PC-3 (cell line): ENCODE data around the gene TBK1. TPM values are rescaled to one million over a fixed set of nuclear protein-coding genes. Genes with fewer than 3 reads are reported as not detected.

Experiments
- ATAC-seq: fragments of 200-7000 bp; cut with Tn5 transposase; 2 replicates; pipeline ENCODE4 v1.9.1; 2020; ENCODE audit warnings: mild to moderate bottlenecking, moderate library complexity
- BruUV-seq: library from RNA; stranded (reverse); fragments of 400-500 nt; replicated peaks from 2 replicates; lab custom pipeline; 2021; lab: Mats Ljungman, UMichigan
- CTCF ChIA-PET: fragments of 300-600 bp; sonication (Branson Sonifier 250); formaldehyde crosslinking; loops from one replicate; lab custom pipeline; 2022; ENCODE audit warnings: antibody characterized with exemption; lab: Charles Lee
- POLR2A ChIA-PET: fragments of 300-600 bp; sonication (Branson Sonifier 250); formaldehyde crosslinking; loops from one replicate; lab custom pipeline; 2022; ENCODE audit warnings: antibody characterized with exemption; ENCODE audit not compliant: unreplicated experiment; lab: Charles Lee
- DNase-seq: peaks from one replicate; pipeline ENCODE4 v3.0.0-alpha.2; 2015
- H2AFZ ChIP-seq: fragments of 300-600 bp; sonication (generic); 2 replicates; pipeline ENCODE4 v1.6.0; 2016; ENCODE audit warnings: antibody characterized with exemption, low read length
- H3F3A ChIP-seq: fragments of 300-600 bp; sonication (generic); one replicate; pipeline ENCODE4 v1.6.0; 2017; ENCODE audit warnings: antibody characterized with exemption, low read length, control low read depth, mild to moderate bottlenecking; ENCODE audit not compliant: unreplicated experiment
- H3K27ac ChIP-seq: fragments of 300-600 bp; sonication (generic); 2 replicates; pipeline ENCODE4 v1.5.1; 2016; ENCODE audit warnings: mild to moderate bottlenecking, low read length
- H3K27me3 ChIP-seq: fragments of 300-600 bp; sonication (generic); 2 replicates; pipeline ENCODE4 v1.6.1; 2016; ENCODE audit warnings: low read length, mixed read lengths
- H3K36me3 ChIP-seq: fragments of 300-600 bp; sonication (generic); 2 replicates; pipeline ENCODE4 v1.6.1; 2016; ENCODE audit warnings: low read depth, mixed run types, low read length, mixed read lengths
- H3K4me1 ChIP-seq: fragments of 300-600 bp; sonication (generic); 2 replicates; pipeline ENCODE4 v1.5.1; 2016; ENCODE audit warnings: low read length; ENCODE audit not compliant: insufficient read depth
- H3K4me2 ChIP-seq: fragments of 300-600 bp; sonication (generic); 2 replicates; pipeline ENCODE4 v1.6.0; 2016; ENCODE audit warnings: low read length
- H3K4me3 ChIP-seq: fragments of 300-600 bp; sonication (generic); 2 replicates; pipeline ENCODE4 v1.5.1; 2016; ENCODE audit warnings: mild to moderate bottlenecking, low read length, mixed read lengths
- H3K79me2 ChIP-seq: fragments of 300-600 bp; sonication (generic); 2 replicates; pipeline ENCODE4 v1.6.1; 2017; ENCODE audit warnings: low read length, mixed read lengths
- H3K9ac ChIP-seq: fragments of 300-600 bp; sonication (generic); 2 replicates; pipeline ENCODE4 v1.6.0; 2016; ENCODE audit warnings: mild to moderate bottlenecking, low read length
- H3K9me2 ChIP-seq: fragments of 300-600 bp; sonication (generic); replicated peaks from 2 replicates; pipeline ENCODE4 v1.6.1; 2016; ENCODE audit warnings: mixed run types, low read length, mixed read lengths
- H3K9me3 ChIP-seq: fragments of 300-600 bp; sonication (generic); 2 replicates; pipeline ENCODE4 v1.6.1; 2016; ENCODE audit warnings: low read length, mixed read lengths
- H4K20me1 ChIP-seq: fragments of 300-600 bp; sonication (generic); 2 replicates; pipeline ENCODE4 v1.6.1; 2016; ENCODE audit warnings: low read length, mixed read lengths
- CTCF ChIP-seq: fragments of 300-600 bp; sonication (generic); conservative IDR thresholded peaks from 2 replicates; pipeline ENCODE4 v1.5.1; 2017; ENCODE audit warnings: antibody characterized with exemption, low read depth, mild to moderate bottlenecking, low read length
- EZH2 ChIP-seq: fragments of 300-600 bp; sonication (generic); IDR thresholded peaks from one replicate; pipeline ENCODE4 v1.6.1; 2017; ENCODE audit warnings: antibody characterized with exemption, mild to moderate bottlenecking, low read length; ENCODE audit not compliant: unreplicated experiment
- EZH2phosphoT487 ChIP-seq: fragments of 300-600 bp; sonication (generic); IDR thresholded peaks from 2 replicates; pipeline ENCODE4 v1.6.1; 2018; ENCODE audit warnings: mild to moderate bottlenecking, antibody characterized with exemption, low read length, borderline replicate concordance
- intact Hi-C: fragments of 100-400 bp; cut with micrococcal nuclease; formaldehyde crosslinking; loops from 2 replicates; pipeline ENCODE4 v1.9.0; 2023
- total RNA-seq: library from RNA; depleted of rRNA; stranded (reverse); fragments of >200 nt; gene quantifications from 2 replicates; pipeline ENCODE4 v1.2.3, GENCODE V29; 2014

TBK1 gene
- total RNA-seq, 1 experiment from 2014 or later, result 23.7 TPM

- Histone ChIP-seq H3K4me2 (peak overlapping the region; percentile 96), H3K4me3 (peak overlapping the region; percentile 98), H2AFZ (peak overlapping the region; percentile 92), H3K79me2 (peaks cover 38% of the 10 kb centered on the region), H3K36me3 (peaks cover 27% of the 10 kb centered on the region), H3K4me1 (peaks cover 24% of the 10 kb centered on the region), H3F3A (no peaks in the 10 kb centered on the region), H3K9me2 (no peaks in the 10 kb centered on the region), H3K9me3 (no peaks in the 10 kb centered on the region), H3K9ac (peak overlapping the region; percentile 94), H3K27me3 (no peaks in the 10 kb centered on the region), H4K20me1 (peaks cover 12% of the 10 kb centered on the region; the same call in 1 of the 2 replicates), H3K27ac (peak overlapping the region; percentile 94; the same call in 1 of the 2 replicates)
- ATAC-seq, result peak; percentile 15
- intact Hi-C loops, result loop anchor here (5.0 kb wide), 1 partner anchor 246 kb away; no protein-coding TSS in a partner anchor
- no TSS peak for BruUV-seq
- TF ChIP-seq EZH2phosphoT487, result no peak
- TF ChIP-seq CTCF, result no peak
- no peak for TF ChIP-seq EZH2
- peak; percentile 25 for DNase-seq
- CTCF ChIA-PET, result no interaction called here
- POLR2A ChIA-PET, result interaction anchor here (1.2 kb wide), 1 partner anchor 12 kb away, joined by 5 read pairs; no protein-coding TSS in a partner anchor
Measured at GRCh38 chr12:64450711-64451486, 1.0 kb upstream of the TBK1 start.

GRCh38 chr12:64452559-64453329 is 824 bp downstream of the TBK1 start:
- H3F3A ChIP-seq, result no peaks in the 10 kb centered on the region
- intact Hi-C loops, result loop anchor here (5.0 kb wide), 1 partner anchor 245 kb away; no protein-coding TSS in a partner anchor
- CTCF ChIA-PET, result no interaction called here
- peak overlapping the region; percentile 94 for H3K9ac ChIP-seq
- peak overlapping the region; percentile 92 for H2AFZ ChIP-seq
- POLR2A ChIA-PET, result no interaction called here
- BruUV-seq, result TSS peak; percentile 82
- ATAC-seq (peak; percentile 42), DNase-seq (peak; percentile 93)
- peaks cover 24% of the 10 kb centered on the region for H3K4me1 ChIP-seq
- peaks cover 22% of the 10 kb centered on the region for H3K36me3 ChIP-seq
- peaks cover 56% of the 10 kb centered on the region for H3K79me2 ChIP-seq
- no peaks in the 10 kb centered on the region for H3K27me3 ChIP-seq
- H3K4me3 ChIP-seq, result peak overlapping the region; percentile 98
- TF ChIP-seq CTCF (no peak), EZH2 (no peak)
- peak overlapping the region; percentile 96 for H3K4me2 ChIP-seq
- H3K27ac ChIP-seq, result peak overlapping the region; percentile 94
- H3K9me2 ChIP-seq, result no peaks in the 10 kb centered on the region
- peaks cover 15% of the 10 kb centered on the region; the same call in 1 of the 2 replicates for H4K20me1 ChIP-seq
- no peaks in the 10 kb centered on the region for H3K9me3 ChIP-seq
